ENCODE measurements around the gene EN2.

DNA sequence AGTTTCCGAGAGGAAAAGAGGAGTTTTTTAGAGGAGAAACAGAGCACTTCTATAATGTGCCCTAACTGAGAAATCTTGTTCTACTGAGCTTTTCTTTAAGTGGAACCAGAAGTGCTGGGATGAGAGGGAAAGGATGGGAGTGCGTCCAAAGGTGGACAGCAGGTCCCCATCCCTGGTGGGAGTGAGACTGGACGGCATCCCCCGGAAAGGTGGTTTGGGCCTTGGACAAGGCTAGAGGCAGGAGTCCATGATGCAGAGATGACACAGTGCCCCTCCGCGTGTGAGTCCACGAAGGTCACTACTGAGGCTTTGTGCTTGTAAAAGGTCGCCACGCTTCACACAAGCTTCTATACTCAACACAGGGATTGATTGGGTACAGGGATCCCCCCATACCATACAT lies 6.1 kb upstream of the EN2 start:
- TF ChIP-seq, protein P1, sequence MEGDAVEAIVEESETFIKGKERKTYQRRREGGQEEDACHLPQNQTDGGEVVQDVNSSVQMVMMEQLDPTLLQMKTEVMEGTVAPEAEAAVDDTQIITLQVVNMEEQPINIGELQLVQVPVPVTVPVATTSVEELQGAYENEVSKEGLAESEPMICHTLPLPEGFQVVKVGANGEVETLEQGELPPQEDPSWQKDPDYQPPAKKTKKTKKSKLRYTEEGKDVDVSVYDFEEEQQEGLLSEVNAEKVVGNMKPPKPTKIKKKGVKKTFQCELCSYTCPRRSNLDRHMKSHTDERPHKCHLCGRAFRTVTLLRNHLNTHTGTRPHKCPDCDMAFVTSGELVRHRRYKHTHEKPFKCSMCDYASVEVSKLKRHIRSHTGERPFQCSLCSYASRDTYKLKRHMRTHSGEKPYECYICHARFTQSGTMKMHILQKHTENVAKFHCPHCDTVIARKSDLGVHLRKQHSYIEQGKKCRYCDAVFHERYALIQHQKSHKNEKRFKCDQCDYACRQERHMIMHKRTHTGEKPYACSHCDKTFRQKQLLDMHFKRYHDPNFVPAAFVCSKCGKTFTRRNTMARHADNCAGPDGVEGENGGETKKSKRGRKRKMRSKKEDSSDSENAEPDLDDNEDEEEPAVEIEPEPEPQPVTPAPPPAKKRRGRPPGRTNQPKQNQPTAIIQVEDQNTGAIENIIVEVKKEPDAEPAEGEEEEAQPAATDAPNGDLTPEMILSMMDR (IDR thresholded peaks at IDR 0.05; ENCODE audit: low read depth, low read length) = no peak
- TF ChIP-seq EZH2phosphoT487 (IDR thresholded peaks at IDR 0.05; ENCODE audit: low read depth) = no peak
